GM21528 (cell line): ENCODE measurements around the gene ACIN1.

Experiments
- ATAC-seq: cut with Tn5 transposase; IDR thresholded peaks from one replicate; pipeline ENCODE4 v1.9.1; 2021; ENCODE audit warnings: mild to moderate bottlenecking, moderate library complexity; ENCODE audit not compliant: unreplicated experiment, low FRiP score

The ACIN1 gene, protein sequence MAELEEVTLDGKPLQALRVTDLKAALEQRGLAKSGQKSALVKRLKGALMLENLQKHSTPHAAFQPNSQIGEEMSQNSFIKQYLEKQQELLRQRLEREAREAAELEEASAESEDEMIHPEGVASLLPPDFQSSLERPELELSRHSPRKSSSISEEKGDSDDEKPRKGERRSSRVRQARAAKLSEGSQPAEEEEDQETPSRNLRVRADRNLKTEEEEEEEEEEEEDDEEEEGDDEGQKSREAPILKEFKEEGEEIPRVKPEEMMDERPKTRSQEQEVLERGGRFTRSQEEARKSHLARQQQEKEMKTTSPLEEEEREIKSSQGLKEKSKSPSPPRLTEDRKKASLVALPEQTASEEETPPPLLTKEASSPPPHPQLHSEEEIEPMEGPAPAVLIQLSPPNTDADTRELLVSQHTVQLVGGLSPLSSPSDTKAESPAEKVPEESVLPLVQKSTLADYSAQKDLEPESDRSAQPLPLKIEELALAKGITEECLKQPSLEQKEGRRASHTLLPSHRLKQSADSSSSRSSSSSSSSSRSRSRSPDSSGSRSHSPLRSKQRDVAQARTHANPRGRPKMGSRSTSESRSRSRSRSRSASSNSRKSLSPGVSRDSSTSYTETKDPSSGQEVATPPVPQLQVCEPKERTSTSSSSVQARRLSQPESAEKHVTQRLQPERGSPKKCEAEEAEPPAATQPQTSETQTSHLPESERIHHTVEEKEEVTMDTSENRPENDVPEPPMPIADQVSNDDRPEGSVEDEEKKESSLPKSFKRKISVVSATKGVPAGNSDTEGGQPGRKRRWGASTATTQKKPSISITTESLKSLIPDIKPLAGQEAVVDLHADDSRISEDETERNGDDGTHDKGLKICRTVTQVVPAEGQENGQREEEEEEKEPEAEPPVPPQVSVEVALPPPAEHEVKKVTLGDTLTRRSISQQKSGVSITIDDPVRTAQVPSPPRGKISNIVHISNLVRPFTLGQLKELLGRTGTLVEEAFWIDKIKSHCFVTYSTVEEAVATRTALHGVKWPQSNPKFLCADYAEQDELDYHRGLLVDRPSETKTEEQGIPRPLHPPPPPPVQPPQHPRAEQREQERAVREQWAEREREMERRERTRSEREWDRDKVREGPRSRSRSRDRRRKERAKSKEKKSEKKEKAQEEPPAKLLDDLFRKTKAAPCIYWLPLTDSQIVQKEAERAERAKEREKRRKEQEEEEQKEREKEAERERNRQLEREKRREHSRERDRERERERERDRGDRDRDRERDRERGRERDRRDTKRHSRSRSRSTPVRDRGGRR

DNA sequence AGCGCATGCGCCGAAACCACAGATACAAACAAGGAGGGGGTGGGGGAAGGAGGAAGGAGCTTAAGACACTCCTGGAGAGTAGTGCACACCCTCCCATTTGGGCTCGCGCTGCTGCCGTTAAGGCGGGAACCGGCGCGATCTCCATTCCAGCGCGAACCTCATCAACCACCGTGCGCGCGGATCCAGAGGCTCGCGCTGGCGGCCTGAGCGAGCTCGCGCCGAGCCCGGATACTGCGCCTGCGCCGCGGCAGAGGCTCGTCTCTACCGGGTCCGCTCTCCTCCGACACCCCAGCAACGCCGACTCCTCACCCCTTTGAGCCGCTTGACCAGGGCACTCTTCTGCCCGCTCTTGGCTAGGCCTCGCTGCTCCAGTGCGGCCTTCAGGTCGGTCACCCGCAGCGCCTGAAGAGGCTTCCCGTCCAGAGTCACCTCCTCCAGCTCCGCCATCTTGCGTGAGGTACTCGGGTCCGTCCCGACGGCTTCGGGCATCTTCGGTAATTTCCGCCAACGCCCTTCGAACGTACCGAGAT, at the start of gene ACIN1:
ACIN1 (minus strand) TSS at position 471 of the 530 bp plus-strand sequence; CDS start at position 447, 24 bp downstream.
- peak; percentile 36 for ATAC-seq

DNA sequence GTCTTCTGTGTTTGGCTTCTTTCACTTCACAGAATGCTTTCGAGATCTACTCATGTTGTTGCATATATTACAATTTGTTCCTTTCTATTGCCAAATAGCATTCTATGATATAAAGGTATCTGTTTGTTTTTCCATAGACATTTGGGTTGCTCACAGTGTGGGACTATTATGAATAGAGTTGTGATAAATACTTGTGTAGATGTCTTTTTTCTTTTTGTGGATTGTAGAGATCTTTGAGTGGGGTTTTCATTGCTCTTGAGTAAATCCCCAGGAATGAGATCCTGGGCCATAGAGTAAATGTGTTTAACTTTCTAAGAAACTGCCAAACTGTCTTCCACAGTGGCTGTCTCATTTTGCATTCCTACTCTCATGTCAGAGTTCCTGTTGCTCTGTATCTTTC, 49.0 kb upstream of the ACIN1 start:
- ATAC-seq = no peak

DNA sequence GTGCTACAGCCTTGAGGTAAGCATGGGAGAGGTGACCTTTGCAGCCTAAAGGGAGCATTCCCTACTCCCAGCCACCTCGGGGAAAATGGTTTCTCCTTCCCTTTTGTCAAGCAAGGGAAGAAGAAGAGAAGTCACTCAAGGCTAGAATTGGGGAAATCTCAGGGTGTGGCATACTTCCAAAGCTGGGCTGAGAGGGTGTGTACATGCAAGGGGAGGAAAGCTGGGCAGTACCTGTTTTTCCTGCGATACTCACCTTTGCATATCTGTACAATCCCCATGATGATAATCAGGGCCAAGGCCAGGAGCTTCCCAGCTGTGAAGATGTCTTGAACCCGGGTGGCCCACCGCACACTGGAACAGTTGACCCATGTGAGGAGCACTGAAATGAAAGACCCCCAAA, 47.9 kb upstream of the ACIN1 start:
- ATAC-seq = no peak

DNA sequence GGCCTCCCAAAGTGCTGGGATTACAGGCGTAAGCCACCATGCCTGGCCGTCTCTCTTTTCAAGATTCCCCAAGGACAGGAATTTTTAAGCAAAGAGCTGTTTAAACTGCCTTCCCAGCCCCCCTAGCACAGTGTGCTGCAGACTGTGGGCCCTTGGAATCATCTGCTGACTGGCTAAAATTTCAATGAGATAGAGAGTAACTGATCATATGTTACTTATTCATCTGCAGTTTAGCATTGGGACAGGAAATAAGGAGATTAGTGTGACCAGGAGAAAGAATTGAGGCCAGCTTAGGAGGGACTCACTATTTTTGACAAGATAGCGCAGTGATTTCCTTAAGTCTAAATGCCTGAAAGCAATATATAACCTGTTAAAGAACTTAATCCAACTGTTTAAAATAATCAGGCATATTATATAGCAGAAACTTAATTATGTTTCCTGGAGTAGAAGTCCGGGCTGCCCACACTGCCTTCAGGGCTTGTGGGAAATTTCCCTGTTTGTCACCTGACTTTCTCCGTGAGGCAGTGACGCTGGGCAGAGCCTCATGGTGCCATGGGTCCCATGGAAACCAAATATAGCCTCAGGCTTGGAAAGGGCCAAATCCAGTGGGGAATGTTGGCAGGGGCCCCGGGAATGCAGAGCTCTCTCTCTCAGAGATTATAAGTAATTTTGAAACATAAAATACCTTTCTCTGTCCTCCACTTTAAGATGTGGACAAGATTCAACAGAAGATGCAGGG, 46.9 kb upstream of the ACIN1 start:
- no peak for ATAC-seq

DNA sequence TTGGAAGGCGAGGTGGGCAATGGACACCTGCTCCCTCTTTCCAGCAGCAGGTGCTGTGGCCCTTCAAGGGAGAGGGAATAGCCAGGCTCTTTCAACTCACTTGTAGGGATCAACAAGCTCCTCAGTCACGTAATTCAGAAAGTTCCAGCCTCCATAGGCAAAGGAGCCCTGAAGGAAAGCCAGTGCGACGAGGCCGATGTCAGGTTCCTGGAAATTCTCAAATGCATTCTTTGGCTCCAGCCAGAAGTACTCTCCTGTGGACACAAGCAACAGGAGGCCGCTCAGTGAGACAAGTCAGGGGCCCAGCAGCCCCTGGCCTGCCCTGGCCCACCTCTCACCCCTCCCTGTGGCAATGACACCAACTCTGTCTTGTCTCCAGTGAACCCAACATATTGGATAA, 45.4 kb upstream of the ACIN1 start:
- no peak for ATAC-seq

DNA sequence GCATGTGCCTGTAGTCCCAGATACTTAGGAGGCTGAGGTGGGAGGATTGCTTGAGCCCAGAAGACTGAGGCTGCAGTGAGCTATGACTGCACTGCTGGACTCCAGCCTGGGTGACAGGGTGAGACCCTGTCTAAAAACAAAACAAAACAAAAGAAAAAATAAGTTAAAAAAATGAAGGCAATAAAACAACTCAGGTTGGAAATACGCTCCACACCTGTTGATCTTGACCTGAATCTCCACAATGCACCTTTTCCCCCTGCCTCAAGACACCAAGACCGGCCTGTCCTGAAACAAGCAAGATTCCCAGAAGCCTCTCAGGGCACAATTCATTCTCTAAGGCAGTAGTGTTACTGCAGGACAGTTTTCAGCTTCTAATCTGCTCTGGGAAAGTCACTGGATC, 44.9 kb upstream of the ACIN1 start:
- no peak for ATAC-seq

DNA sequence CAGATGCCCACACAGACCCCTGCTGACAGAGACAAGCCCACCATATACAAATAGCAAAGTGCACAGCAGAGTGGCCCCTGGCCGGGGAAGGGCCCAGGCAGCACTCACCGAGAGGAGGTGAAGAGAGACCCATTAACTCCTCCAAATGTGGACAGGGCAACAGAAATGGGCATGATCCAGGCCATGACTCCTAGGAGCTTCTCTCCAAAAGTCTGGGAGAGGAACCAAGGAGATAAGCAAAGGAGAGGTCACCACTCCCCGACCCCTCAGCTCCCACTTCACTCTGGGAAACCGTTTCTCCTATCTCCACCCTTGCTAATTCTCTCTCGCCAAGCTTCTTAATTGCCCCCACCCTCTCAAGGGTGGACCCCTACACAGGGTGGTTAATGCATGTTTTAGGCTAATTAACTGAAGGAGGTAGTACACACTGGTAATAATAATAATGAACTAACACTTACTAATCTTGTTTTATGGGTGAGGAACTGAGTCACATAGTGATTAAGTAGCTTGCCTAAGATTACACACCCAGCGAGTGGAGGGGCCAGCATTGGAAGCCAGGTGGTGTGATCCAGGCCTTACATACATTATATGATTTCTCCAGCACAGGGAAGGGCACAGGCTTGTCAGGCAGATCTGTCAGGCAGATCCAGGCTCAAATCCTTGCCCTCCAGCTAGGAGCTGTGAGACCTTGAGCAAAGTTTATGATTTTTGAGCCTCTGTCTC, 43.0 kb upstream of the ACIN1 start:
- no peak for ATAC-seq

DNA sequence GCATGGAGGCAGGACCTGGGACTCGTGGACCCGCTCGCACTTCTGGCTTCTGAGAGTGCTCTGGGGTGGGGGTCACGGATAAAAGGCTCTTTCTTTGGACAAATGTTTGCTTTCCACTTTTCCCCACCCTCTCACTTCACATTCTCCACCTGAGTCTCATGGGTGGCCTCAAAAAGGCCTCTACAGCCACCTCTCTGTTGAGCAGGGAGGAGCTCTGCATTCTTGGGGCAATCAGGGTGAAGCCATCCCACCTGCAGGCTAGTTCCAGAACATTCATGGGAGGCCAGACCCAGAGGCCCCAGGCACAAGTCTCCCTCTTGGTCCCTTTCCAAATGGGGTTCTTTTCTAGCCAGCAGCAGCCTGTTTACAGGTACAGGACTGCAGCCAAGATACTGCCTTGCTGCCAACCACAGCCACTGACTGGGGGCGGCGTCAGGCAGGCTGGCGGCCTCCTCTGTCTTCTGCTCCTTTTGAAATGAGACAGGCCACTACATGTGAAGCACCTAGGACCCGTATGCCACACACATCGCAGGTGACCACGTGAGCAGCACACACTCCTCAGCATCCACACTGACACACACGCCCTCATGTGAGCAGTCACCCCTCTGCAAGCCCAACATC, 42.4 kb upstream of the ACIN1 start:
- no peak for ATAC-seq

DNA sequence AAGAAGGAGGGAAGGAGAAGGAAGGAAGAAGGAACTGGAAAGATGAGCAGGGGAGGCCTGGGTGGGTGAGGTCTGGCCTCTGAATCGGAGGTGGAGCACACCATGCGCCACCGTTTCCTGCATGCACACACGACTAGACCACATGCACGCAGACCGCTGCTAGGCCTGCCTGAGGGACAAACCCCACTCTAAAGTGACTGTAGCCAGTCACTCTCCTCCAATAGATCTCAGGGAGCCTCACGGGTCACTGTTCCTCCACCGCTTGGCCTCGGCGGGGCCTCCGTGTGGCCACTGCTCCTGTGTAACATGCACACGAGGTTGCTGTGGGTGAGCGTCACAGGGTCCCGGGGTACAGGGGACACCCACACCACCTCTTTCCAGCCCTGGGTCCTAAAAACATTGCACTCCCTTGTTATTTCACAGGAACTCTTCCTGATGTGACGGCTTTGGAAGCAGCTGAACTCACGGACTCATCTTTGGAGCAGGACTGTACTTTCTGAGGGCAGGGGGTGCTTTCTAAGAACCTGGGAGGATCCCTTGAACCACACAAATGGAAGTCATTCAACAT, 41.7 kb upstream of the ACIN1 start:
- ATAC-seq = no peak

DNA sequence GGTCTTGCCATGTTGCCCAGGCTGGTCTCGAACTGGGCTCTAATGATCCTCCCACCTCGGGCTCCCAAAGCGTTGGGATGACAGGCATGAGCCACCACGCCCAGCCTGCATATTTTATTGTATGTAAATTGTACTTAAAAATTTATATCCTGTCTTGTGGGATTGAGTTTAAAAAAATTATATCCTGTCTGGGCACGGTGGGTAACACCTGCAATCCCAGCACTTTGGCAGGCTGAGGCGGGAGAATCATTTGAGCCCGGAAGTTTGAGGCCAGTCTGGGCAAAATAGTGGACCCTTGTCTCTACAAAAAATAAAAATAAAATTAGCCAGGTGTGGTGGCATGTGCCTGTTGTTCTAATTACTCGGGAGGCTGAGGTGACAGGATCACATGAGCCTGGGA, 38.0 kb upstream of the ACIN1 start:
- ATAC-seq = no peak

DNA sequence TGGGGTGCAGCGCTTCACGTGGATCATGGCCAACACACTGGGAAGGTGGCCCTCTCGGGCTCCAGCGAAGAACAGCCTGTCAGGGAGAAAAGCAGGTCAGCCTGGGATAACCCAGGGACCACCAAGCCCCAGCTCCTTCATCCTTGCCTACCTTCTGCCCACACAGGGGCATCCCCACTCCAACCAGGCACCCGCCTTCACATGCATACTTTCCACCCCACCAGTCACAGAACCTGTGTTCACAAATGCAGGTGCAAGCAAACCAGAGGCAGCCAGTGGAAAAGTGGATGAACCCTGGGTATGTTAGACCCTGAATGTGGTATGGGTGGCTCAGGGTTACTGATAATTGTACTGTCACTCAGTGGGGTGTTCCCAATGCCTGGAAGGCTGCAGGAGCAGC, 36.5 kb upstream of the ACIN1 start:
- ATAC-seq = no peak

DNA sequence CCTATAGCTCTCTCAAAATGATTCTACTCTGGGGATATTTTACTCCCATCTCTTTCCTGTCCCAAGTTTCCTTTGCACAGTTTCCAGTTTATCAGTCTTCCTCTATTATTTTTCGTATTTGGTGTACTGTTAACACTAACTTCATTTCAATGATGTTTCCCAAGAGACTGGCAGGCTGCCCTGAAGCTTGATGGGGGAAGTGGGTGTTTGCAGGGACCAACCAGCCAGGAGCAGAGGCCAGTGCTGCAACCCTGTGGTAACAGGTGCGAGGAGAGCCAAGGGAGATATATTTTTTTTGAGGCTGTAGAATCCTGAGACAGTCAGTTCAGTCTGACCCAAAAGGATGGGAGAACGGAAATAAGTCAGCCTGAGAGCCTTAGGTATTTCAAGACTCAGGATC, 35.9 kb upstream of the ACIN1 start:
- no peak for ATAC-seq

DNA sequence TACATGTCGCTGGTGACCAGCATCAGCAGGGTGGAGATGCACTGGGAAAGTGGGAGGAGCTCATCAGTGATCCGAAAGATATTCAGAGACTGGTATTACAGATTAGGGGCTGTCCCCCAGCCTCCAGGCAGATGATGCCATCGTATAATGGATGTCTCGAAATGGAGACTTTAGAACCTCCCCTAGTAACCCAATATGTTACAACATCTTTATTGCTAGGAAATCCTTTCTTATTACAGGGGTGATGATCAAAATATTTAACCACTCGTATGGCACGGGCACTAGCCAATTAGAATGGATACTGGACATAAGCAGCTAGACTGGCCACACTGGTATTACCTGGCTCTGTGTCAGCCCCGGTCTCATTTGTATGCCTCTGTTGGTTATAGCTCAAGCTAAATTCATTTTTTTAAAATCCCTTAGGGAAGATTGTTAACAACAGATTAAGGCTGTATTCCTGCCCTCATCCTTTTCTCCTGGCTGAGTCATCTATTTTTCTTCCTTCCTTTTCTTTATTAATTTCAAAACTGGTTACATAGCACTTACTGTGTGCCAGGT, 34.9 kb upstream of the ACIN1 start:
- ATAC-seq = no peak

DNA sequence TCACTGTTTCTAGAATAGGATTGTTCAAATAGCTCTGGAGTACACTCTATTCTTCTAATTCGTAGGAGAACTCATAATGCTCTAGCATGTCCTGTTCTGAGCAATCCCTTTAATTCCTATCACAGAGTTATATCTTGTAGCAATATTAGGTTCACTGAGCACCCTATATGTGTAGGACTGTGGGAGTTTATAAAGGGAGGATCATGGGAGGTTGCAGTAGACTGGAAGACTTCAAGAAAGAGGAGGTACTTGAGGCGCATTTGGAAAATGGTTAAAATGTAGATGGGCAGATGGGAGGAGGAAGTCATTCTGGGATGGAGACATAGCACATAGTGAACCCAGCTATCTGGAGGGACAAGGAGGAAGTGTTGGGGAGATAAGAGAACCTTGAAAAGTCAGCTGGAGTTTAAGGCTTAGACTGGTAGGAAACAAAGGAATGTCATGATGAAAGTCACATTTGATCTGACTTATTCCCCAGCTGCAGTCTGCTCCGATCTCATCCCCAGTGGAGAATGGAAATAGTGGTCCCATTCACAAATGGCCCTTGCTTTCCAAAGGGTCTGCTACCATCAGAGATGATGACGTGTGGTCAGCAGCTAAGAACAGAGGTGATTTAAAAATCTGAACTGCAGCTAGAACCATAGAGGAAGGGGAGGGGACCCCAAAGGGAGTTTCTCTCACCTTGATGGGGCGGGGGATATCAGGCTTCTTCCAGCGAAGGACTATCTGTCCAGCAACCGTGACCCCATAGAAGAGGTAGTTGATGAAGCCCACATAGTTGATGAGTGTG, 34.2 kb upstream of the ACIN1 start:
- ATAC-seq = no peak

DNA sequence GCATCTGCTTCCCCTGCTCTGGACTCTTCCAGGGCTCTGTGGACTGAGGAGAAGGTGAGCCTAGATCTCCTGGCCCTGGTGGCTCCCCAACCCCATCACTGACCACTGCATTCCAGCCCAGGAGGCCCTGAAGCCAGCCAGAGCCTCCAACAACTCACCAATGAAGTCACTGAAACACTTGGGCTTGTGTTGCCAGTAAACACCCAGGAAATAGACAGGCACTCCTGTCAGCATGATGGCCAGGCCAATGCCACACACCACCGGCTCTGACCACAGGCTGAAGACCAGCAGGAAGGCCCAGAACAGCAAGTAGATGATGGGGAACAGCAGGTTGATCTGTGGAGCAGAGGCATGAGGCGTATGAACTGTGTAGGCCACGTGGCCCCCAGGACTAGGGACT, 32.9 kb upstream of the ACIN1 start:
- ATAC-seq = no peak

DNA sequence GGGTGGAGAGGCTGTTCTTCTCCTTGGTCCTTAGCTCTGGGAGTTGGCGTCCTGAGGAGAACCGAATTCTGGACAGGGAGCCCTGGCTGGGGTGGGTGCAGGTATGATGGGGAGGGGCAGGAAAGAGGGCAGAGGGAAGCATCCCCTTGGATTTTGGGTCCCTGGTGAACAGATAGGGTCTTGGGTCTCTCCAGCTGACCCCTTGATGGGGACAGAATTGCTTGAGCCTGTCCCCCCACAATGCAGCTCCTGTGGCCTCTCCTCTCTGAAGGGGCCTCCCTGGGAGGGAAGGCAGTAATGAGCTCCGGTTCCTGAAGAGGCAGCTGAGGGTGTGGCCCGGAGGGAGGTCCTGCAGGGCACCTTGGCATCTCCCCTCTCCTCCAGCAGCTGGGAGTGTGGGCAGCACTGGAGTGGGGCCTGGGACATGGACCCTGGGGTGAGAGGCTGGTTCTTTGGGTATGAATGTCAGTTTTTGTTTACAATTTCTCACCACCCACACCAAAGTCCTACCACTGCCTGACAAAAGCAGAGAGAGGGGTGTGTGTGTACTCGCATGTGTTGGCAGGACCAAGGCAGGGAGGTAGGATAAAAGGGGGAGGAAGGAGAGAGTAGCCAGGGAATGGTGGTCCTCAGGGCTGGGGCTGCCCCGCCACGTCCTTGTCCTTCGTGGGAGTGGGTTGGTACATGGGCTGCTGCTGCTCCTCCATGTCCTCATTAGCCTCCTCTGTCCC, 31.8 kb upstream of the ACIN1 start:
- no peak for ATAC-seq
